Measurements from ENCODE around the gene CPPED1.

DNA sequence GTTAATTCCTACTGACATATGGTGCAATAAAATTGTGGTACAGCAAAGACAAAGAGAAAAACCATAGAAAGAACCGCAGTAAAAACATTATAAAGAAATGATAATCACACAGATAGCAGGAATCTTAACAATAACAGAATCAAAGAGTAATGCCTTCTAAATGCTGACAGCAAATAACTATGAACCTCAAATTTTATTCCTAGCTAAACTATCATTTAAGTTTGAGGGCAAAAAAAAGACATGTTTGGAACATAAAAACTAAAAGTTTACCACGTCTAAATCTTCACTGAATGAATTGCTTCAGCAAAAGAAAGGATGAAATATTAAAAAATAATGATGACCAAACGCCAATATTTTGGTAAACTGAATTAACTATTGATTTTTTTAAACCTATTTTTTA lies 135.8 kb downstream of the CPPED1 start:
- TF ChIP-seq, protein P1, sequence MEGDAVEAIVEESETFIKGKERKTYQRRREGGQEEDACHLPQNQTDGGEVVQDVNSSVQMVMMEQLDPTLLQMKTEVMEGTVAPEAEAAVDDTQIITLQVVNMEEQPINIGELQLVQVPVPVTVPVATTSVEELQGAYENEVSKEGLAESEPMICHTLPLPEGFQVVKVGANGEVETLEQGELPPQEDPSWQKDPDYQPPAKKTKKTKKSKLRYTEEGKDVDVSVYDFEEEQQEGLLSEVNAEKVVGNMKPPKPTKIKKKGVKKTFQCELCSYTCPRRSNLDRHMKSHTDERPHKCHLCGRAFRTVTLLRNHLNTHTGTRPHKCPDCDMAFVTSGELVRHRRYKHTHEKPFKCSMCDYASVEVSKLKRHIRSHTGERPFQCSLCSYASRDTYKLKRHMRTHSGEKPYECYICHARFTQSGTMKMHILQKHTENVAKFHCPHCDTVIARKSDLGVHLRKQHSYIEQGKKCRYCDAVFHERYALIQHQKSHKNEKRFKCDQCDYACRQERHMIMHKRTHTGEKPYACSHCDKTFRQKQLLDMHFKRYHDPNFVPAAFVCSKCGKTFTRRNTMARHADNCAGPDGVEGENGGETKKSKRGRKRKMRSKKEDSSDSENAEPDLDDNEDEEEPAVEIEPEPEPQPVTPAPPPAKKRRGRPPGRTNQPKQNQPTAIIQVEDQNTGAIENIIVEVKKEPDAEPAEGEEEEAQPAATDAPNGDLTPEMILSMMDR (conservative IDR thresholded peaks at IDR 0.05; ENCODE audit: low read depth in 2 of 2) = no peak
- TF ChIP-seq, protein P2, sequence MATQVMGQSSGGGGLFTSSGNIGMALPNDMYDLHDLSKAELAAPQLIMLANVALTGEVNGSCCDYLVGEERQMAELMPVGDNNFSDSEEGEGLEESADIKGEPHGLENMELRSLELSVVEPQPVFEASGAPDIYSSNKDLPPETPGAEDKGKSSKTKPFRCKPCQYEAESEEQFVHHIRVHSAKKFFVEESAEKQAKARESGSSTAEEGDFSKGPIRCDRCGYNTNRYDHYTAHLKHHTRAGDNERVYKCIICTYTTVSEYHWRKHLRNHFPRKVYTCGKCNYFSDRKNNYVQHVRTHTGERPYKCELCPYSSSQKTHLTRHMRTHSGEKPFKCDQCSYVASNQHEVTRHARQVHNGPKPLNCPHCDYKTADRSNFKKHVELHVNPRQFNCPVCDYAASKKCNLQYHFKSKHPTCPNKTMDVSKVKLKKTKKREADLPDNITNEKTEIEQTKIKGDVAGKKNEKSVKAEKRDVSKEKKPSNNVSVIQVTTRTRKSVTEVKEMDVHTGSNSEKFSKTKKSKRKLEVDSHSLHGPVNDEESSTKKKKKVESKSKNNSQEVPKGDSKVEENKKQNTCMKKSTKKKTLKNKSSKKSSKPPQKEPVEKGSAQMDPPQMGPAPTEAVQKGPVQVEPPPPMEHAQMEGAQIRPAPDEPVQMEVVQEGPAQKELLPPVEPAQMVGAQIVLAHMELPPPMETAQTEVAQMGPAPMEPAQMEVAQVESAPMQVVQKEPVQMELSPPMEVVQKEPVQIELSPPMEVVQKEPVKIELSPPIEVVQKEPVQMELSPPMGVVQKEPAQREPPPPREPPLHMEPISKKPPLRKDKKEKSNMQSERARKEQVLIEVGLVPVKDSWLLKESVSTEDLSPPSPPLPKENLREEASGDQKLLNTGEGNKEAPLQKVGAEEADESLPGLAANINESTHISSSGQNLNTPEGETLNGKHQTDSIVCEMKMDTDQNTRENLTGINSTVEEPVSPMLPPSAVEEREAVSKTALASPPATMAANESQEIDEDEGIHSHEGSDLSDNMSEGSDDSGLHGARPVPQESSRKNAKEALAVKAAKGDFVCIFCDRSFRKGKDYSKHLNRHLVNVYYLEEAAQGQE (IDR thresholded peaks at IDR 0.05; ENCODE audit: unreplicated experiment) = no peak
- TF ChIP-seq EZH2phosphoT487 (IDR thresholded peaks at IDR 0.05; ENCODE audit: unreplicated experiment) (no peak), JUNB (IDR thresholded peaks at IDR 0.05; ENCODE audit: unreplicated experiment) (no peak), EZH2 (IDR thresholded peaks at IDR 0.05; ENCODE audit: low read depth, unreplicated experiment) (no peak), POLR2AphosphoS5 (IDR thresholded peaks at IDR 0.05; ENCODE audit: low read depth) (no peak), ZNF331 (CRISPR knock-in tag; IDR thresholded peaks at IDR 0.05; ENCODE audit: low read depth) (no peak)

Measured in GM23338 (cell line).